Liver (tissue), 3 donors: Measurements from ENCODE around the gene PDE4D.

Experiments used
- JUND ChIP-seq, 2 donors: IDR thresholded peaks; 2 replicates each; pipeline ENCODE4 v1.6.1; 2016; ENCODE audit warnings: antibody characterized with exemption in 2 of 2
- SP1 ChIP-seq: IDR thresholded peaks from 2 replicates; pipeline ENCODE4 v1.6.1; 2018; ENCODE audit warnings: antibody characterized with exemption, mild to moderate bottlenecking
- TF ChIP-seq, protein P1 (sequence below): fragments of 150-350 bp; IDR thresholded peaks from 2 replicates; pipeline ENCODE4 v1.5.1; 2017; ENCODE audit warnings: improper control_type of control experiment, low read depth, low read length; ENCODE audit not compliant: missing input control
- donor health status: healthy.
- donor health status: healthy.

DNA sequence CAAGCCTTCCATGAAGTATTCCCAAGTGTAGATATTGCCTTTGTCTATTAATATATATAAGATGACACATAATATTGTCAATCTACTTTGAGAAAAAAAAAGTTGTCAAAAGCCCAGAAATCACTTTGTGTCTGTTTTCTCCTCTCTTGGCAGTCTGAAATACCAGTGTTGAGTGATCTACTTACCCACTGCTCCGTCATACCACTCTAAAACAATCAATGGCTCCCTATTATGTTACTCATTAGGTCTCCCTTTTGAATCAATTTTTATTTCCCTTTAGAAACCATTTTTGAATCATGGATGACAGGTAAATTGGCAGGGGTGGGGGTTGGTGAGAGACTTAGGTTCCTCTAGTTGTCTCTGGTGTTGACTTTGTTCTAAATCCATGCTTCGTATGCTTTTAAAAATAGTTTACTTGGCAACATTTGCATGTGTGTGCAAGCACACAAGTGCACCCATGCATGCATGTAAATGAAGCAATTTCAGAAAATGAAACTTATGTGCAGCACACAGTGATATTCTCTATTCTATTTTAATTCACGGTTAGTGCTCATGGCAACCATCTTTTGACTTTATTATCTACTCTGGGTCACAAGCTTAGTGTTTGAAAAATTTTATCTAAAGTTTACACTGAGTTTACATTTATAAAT lies 931.8 kb downstream of the PDE4D start:
- TF ChIP-seq, protein P1, sequence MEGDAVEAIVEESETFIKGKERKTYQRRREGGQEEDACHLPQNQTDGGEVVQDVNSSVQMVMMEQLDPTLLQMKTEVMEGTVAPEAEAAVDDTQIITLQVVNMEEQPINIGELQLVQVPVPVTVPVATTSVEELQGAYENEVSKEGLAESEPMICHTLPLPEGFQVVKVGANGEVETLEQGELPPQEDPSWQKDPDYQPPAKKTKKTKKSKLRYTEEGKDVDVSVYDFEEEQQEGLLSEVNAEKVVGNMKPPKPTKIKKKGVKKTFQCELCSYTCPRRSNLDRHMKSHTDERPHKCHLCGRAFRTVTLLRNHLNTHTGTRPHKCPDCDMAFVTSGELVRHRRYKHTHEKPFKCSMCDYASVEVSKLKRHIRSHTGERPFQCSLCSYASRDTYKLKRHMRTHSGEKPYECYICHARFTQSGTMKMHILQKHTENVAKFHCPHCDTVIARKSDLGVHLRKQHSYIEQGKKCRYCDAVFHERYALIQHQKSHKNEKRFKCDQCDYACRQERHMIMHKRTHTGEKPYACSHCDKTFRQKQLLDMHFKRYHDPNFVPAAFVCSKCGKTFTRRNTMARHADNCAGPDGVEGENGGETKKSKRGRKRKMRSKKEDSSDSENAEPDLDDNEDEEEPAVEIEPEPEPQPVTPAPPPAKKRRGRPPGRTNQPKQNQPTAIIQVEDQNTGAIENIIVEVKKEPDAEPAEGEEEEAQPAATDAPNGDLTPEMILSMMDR = no peak
- TF ChIP-seq JUND (IDR thresholded peaks at IDR 0.05) (no peak), SP1 (no peak)
